HFF-Myc (cell line): Measurements from ENCODE around the gene POLN.
"Not testable (repeated sequence)": the region's sequence is repeated elsewhere in the genome, so short reads cannot be mapped to it uniquely, and the experiment has no call there.

Experiments
- DNase-seq: peaks from one replicate; pipeline ENCODE4 v3.0.0-alpha.2; 2011; ENCODE audit warnings: low read depth; ENCODE audit errors: extremely low read depth
- H3K4me3 ChIP-seq: replicated peaks from 2 replicates; pipeline ENCODE4 v1.5.1; 2011; ENCODE audit warnings: low read depth, mild to moderate bottlenecking, control low read depth, low read length
- TF ChIP-seq, protein P1 (sequence below): IDR thresholded peaks from 2 replicates; pipeline ENCODE4 v1.5.1; 2012; ENCODE audit warnings: mild to moderate bottlenecking, low read depth, low read length, control low read depth; ENCODE audit errors: missing control alignments

The POLN gene

DNA sequence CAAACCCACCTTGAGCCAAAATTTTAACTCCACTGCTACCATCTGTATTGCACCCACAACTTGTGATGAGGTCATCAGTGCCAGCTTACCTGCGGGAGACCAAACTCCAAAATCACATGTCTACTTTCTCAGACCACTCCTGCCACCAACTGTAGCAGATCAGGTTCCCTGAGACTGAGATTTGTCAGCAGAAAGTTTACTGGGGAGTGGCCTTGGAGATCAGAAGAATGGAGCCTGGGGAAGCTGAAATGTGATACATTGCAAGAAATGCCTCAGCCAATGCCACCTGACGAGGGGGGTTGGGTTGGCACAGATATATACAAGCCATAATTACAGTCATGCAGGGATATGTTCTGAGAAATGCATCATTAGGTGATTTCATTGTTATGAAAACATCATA lies 19.1 kb downstream of the POLN start:
- no peak for DNase-seq
- H3K4me3 ChIP-seq: no peak overlapping the region
- TF ChIP-seq, protein P1, sequence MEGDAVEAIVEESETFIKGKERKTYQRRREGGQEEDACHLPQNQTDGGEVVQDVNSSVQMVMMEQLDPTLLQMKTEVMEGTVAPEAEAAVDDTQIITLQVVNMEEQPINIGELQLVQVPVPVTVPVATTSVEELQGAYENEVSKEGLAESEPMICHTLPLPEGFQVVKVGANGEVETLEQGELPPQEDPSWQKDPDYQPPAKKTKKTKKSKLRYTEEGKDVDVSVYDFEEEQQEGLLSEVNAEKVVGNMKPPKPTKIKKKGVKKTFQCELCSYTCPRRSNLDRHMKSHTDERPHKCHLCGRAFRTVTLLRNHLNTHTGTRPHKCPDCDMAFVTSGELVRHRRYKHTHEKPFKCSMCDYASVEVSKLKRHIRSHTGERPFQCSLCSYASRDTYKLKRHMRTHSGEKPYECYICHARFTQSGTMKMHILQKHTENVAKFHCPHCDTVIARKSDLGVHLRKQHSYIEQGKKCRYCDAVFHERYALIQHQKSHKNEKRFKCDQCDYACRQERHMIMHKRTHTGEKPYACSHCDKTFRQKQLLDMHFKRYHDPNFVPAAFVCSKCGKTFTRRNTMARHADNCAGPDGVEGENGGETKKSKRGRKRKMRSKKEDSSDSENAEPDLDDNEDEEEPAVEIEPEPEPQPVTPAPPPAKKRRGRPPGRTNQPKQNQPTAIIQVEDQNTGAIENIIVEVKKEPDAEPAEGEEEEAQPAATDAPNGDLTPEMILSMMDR: no peak

DNA sequence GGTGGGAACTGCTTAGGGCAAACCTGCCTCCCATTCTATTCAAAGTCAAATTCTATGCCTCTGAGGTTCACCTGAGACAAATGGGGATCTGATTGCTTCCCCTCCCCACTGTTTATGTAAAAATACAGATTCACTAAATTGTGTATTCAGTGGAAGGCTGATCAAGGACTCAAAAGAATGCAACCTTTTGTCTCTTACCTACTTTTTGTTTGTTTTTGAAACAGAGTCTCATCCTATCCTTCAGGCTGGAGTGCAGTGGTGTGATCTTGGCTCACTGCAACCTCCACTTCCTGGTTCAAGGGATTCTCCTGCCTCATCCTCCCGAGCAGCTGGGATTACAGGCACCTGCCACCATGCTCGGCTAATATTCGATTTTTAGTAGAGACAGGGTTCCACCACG lies 20.5 kb downstream of the POLN start:
- not testable (repeated sequence) for H3K4me3 ChIP-seq, DNase-seq

DNA sequence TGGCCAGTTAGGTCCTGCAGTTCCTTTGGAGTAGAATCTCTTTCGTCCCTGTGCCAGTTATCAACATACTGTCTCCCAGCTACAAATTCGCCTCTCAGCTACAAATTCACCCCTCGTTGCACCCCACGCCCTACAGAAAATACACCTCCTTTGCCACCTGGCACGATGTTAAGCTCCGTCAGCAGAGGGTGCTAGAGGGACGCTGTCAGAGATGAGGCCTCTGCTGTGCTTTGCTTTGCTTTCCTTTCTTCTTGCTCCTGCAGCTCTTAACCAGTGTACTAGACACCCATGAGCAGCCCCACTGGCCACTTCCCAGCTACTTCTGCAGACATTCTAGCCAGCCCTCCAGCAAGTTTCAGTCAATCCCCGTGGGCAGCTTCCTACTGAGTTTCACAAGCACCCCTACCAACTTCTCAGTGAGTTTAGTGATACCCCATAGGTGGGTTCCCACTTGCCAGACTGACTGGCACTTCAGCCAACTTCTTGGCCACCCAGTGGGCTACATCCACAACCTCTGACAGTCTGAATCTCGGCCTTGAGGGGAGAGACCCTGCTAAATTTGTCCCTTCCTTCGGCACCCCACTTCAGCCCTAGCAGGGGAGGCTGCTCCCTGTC lies 21.8 kb downstream of the POLN start:
- H3K4me3 ChIP-seq: no peak overlapping the region
- DNase-seq: peak; percentile 43
- TF ChIP-seq, protein P1: peak; percentile 91

DNA sequence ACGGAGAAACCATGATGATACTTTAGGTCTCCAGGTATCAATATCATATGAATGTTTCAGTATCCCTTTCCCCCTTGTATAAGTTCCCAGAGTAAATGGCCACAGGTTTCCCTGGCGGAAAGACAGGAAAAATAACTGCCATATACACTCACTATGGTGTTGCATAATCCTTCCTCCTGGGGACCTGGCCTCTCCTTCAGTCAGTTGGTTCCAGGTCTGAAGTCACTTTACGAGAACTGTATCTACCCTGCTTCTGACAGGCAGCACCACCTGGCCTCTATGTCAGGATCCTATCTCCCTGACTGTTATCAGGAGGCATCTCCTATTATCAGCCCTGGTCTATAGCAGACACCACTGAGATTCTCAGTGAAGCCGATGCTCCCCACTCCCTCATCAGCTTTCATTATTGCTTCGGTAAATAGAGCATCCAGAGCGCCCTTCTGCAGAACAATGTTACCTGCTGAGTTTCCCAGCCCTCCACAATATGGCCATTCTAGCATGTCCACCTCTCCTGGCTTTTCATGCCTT lies 22.6 kb downstream of the POLN start:
- no peak overlapping the region for H3K4me3 ChIP-seq
- DNase-seq: no peak
- TF ChIP-seq, protein P1: no peak

DNA sequence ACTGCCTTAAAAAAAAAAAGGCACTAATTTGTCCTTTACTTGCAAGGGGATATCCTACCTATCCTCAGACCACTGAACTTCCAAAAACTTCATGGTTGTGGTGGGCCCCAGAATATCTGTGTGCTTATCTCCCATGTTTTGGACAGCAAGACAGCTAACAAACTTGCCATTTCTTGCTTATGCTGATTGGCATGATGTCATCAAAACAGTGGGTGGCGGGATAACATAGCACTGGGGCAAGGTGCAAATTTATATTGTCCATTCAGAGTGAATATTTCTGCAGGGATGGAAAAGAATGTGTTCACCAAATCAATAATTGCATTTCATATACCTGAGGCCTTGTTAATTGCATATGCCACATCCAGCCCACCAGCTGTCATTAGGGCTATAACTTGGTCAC lies 23.5 kb downstream of the POLN start:
- TF ChIP-seq, protein P1: no peak
- no peak overlapping the region for H3K4me3 ChIP-seq
- DNase-seq: no peak

DNA sequence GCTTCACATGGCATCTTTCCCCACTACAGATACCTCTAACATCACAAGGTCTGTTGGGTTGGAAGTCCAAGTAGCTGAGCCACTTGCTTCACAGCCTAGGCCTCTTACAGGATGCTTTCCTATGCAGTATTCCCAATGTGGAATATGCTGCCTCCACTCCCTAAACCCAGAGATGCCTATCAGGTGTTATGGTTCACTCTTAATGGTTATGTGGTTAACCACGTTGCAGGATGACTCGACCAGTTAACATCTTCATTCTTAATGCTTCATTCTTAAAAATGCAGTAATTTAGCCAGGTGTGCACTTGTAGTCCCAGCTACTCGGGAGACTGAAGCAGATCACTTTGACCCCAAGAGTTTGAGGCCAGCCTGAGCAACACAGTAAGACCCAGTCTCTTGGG lies 24.2 kb downstream of the POLN start:
- peak; percentile 15 for DNase-seq
- H3K4me3 ChIP-seq: no peak overlapping the region
- TF ChIP-seq, protein P1: no peak

DNA sequence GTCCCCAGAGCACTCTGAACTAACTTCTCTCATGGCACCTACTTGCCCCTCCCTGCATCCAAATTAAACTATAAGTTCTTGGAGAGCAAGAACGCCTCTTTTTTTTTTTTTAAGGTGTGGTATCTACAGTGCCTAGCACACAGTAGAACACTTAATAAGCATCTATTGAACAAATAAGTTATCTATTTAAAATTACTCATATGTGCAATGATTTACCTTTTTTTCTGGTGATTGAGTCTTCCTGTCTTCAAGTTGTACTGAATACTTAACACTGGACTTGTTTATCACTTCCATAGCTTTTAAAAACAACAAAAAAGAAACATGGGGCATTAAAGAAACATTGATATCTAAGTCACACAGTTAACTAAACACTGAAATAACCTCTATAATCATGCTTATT lies 29.1 kb downstream of the POLN start:
- no peak for DNase-seq
- no peak overlapping the region for H3K4me3 ChIP-seq
- TF ChIP-seq, protein P1: no peak

DNA sequence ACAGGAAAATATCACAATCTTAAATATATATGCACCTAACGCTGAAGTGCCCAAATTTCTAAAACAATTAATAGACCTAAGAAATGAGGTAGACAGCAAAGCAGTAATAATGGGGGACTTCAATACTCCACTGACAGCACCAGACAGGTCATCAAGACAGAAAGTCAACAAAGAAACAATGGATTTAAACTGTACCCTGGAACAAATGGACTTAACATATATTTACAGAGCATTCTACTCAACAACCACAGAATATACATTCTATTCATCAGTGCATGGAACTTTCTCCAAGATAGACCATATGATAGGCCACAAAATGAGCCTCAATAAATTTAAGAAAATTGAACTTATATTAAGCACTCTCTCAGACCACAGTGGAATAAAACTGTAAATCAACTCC lies 39.1 kb downstream of the POLN start:
- H3K4me3 ChIP-seq, DNase-seq: not testable (repeated sequence)
